Hepatocyte (in vitro differentiated cells): Measurements from ENCODE around the gene PCGF3. TPM values are rescaled to one million over a fixed set of nuclear protein-coding genes. Genes with fewer than 3 reads are reported as not detected.
A peak's percentile ranks its signal among the peaks of the same experiment; 100 is the strongest.

Experiments
- DNase-seq: peaks from one replicate; pipeline ENCODE4 v3.0.0-alpha.2; 2016; ENCODE audit warnings: low spot score
- H2AFZ ChIP-seq: fragments of 200-600 bp; sonication (generic); 2 replicates; pipeline ENCODE4 v1.6.0; 2016; ENCODE audit warnings: antibody characterized with exemption, mild to moderate bottlenecking
- H3K27ac ChIP-seq: fragments of 200-600 bp; sonication (generic); 2 replicates; pipeline ENCODE4 v1.5.1; 2016; ENCODE audit warnings: mild to moderate bottlenecking
- H3K27me3 ChIP-seq: fragments of 200-600 bp; sonication (generic); 2 replicates; pipeline ENCODE4 v1.6.1; 2016
- H3K36me3 ChIP-seq: fragments of 200-600 bp; sonication (generic); replicated peaks from 2 replicates; pipeline ENCODE4 v1.5.1; 2016; ENCODE audit warnings: low read depth; ENCODE audit not compliant: insufficient read depth
- H3K4me1 ChIP-seq: fragments of 200-600 bp; sonication (generic); 2 replicates; pipeline ENCODE4 v1.5.1; 2016; ENCODE audit warnings: mild to moderate bottlenecking, moderate library complexity; ENCODE audit not compliant: insufficient read depth
- H3K4me2 ChIP-seq: fragments of 200-600 bp; sonication (generic); 2 replicates; pipeline ENCODE4 v1.6.0; 2016
- H3K4me3 ChIP-seq: fragments of 200-600 bp; sonication (generic); 2 replicates; pipeline ENCODE4 v1.5.1; 2016; ENCODE audit warnings: mild to moderate bottlenecking
- H3K79me2 ChIP-seq: fragments of 200-600 bp; sonication (generic); 2 replicates; pipeline ENCODE4 v1.6.0; 2017; ENCODE audit warnings: mild to moderate bottlenecking
- H3K9me2 ChIP-seq: fragments of 200-600 bp; sonication (generic); replicated peaks from 2 replicates; pipeline ENCODE4 v1.6.0; 2017; ENCODE audit warnings: mild to moderate bottlenecking; ENCODE audit not compliant: insufficient read depth
- H3K9me3 ChIP-seq: fragments of 200-600 bp; sonication (generic); 2 replicates; pipeline ENCODE4 v1.5.1; 2016; ENCODE audit warnings: low read depth, mild to moderate bottlenecking
- H4K20me1 ChIP-seq: fragments of 200-600 bp; sonication (generic); 2 replicates; pipeline ENCODE4 v1.6.0; 2016; ENCODE audit warnings: mild to moderate bottlenecking; ENCODE audit not compliant: insufficient read depth, poor library complexity, severe bottlenecking
- EZH2 ChIP-seq: fragments of 200-600 bp; sonication (generic); IDR thresholded peaks from 2 replicates; pipeline ENCODE4 v1.6.1; 2016; ENCODE audit warnings: antibody characterized with exemption, mild to moderate bottlenecking, borderline replicate concordance
- EZH2phosphoT487 ChIP-seq: fragments of 200-600 bp; sonication (generic); IDR thresholded peaks from one replicate; pipeline ENCODE4 v1.6.1; 2018; ENCODE audit warnings: antibody characterized with exemption, mild to moderate bottlenecking, low read depth, moderate library complexity; ENCODE audit not compliant: unreplicated experiment, severe bottlenecking
- WGBS: methylation state at CpG from one replicate; pipeline ENCODE4 v1.1.6; 2016; ENCODE audit warnings: low lambda C conversion rate; ENCODE audit errors: missing lambda C conversion rate; 5-methylcytosine and 5-hydroxymethylcytosine counted together
- polyA plus RNA-seq: library from polyadenylated mRNA; unstranded; fragments of >200 nt; fragmentation: Nextera tagmentation; extraction: Ambion mirVana; gene quantifications from 2 replicates; pipeline ENCODE4 v1.2.1, GENCODE V29; 2016
- total RNA-seq: library from RNA; depleted of rRNA; stranded (reverse); fragments of >200 nt; gene quantifications from 2 replicates; pipeline ENCODE4 v1.2.3, GENCODE V29; 2014
- TF ChIP-seq, protein P1 (sequence below): fragments of 200-600 bp; sonication (generic); IDR thresholded peaks from 2 replicates; pipeline ENCODE4 v1.5.1; 2016; ENCODE audit warnings: antibody characterized with exemption, mild to moderate bottlenecking; ENCODE audit not compliant: poor library complexity

The PCGF3 gene
- total and polyA plus RNA-seq, 2 experiments from 2014 or later = 21.8 to 43.5 TPM

- Histone ChIP-seq H3K27ac (no peak overlapping the region), H2AFZ (no peak overlapping the region), H3K36me3 (no peaks in the 10 kb centered on the region), H3K4me2 (peak overlapping the region; percentile 62), H3K9me3 (no peaks in the 10 kb centered on the region), H3K4me3 (no peak overlapping the region), H3K4me1 (peaks cover 10% of the 10 kb centered on the region), H3K27me3 (peaks cover 49% of the 10 kb centered on the region), H3K79me2 (no peaks in the 10 kb centered on the region), H3K9me2 (no peaks in the 10 kb centered on the region), H4K20me1 (no peaks in the 10 kb centered on the region)
- TF ChIP-seq, protein P1, sequence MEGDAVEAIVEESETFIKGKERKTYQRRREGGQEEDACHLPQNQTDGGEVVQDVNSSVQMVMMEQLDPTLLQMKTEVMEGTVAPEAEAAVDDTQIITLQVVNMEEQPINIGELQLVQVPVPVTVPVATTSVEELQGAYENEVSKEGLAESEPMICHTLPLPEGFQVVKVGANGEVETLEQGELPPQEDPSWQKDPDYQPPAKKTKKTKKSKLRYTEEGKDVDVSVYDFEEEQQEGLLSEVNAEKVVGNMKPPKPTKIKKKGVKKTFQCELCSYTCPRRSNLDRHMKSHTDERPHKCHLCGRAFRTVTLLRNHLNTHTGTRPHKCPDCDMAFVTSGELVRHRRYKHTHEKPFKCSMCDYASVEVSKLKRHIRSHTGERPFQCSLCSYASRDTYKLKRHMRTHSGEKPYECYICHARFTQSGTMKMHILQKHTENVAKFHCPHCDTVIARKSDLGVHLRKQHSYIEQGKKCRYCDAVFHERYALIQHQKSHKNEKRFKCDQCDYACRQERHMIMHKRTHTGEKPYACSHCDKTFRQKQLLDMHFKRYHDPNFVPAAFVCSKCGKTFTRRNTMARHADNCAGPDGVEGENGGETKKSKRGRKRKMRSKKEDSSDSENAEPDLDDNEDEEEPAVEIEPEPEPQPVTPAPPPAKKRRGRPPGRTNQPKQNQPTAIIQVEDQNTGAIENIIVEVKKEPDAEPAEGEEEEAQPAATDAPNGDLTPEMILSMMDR = no peak
- no peak for TF ChIP-seq EZH2phosphoT487
- no peak for TF ChIP-seq EZH2
- DNase-seq = no peak
- 63% methylated on average over 19 of the region's 50 CpGs for WGBS
Observed at GRCh38 chr4:791898-792625, 86.4 kb downstream of the PCGF3 start.

DNA sequence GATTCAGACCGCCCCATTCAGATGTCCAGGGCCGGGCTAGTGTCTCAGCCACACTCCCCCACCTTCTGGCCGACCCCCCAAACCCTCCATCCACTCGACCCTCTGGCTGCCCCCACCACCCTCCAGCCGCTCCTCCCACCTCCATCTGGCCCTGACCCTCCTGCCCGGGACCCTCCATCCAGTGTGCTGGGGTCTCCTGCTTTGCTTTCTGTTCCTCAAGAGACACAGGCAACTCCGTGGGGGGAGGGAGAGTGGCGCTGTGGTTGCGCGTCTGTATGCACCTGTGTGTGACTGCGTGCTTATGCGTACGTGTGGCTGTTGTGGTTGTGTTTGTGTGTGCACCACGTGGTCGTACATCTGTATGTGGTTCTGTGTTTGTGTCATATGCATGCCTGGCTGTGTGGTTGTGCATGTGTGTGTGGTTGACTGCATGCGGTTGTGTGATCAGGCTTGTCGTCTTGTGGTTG lies 87.0 kb downstream of the PCGF3 start:
- peak overlapping the region; percentile 62 for H3K4me2 ChIP-seq
- H4K20me1 ChIP-seq = no peaks in the 10 kb centered on the region
- no peaks in the 10 kb centered on the region for H3K36me3 ChIP-seq
- H3K9me2 ChIP-seq = no peaks in the 10 kb centered on the region
- H3K27me3 ChIP-seq = peaks cover 46% of the 10 kb centered on the region
- DNase-seq = no peak
- 94% methylated on average over 13 of the region's 17 CpGs for WGBS
- no peaks in the 10 kb centered on the region for H3K79me2 ChIP-seq
- H2AFZ ChIP-seq = no peak overlapping the region
- peaks cover 10% of the 10 kb centered on the region for H3K4me1 ChIP-seq
- H3K27ac ChIP-seq = no peak overlapping the region
- H3K4me3 ChIP-seq = no peak overlapping the region
- H3K9me3 ChIP-seq = no peaks in the 10 kb centered on the region
- TF ChIP-seq, protein P1 = no peak
- no peak for TF ChIP-seq EZH2phosphoT487
- no peak for TF ChIP-seq EZH2

GRCh38 chr4:793093-793861 lies 87.6 kb downstream of the PCGF3 start:
- 74% methylated on average over 14 of the region's 19 CpGs for WGBS

More at GRCh38 chr4:793093-793861, 87.6 kb downstream of the PCGF3 start:
- Histone ChIP-seq H3K27ac (no peak overlapping the region), H4K20me1 (no peaks in the 10 kb centered on the region), H3K9me3 (no peaks in the 10 kb centered on the region), H2AFZ (no peak overlapping the region), H3K27me3 (peaks cover 46% of the 10 kb centered on the region), H3K9me2 (no peaks in the 10 kb centered on the region), H3K4me2 (no peak overlapping the region), H3K4me3 (no peak overlapping the region), H3K79me2 (no peaks in the 10 kb centered on the region), H3K36me3 (no peaks in the 10 kb centered on the region), H3K4me1 (peaks cover 10% of the 10 kb centered on the region)
- TF ChIP-seq, protein P1 = no peak
- TF ChIP-seq EZH2phosphoT487 (no peak), EZH2 (no peak)
- DNase-seq = no peak
